Adipocyte (in vitro differentiated cells): ENCODE results near the gene ZBTB21.

Experiments used
- DNase-seq: peaks from one replicate; pipeline ENCODE4 v3.0.0-alpha.2; 2015; ENCODE audit warnings: low read depth
- H3K27me3 ChIP-seq: replicated peaks from 2 replicates; pipeline ENCODE4 v1.7.0; 2013; ENCODE audit warnings: mild to moderate bottlenecking, low read length, moderate library complexity; ENCODE audit not compliant: control insufficient read depth, insufficient read depth
- H3K36me3 ChIP-seq: 2 replicates; pipeline ENCODE4 v1.7.0; 2013; ENCODE audit warnings: low read length, mild to moderate bottlenecking, moderate library complexity; ENCODE audit not compliant: control insufficient read depth, insufficient read depth, severe bottlenecking
- H3K4me1 ChIP-seq: 2 replicates; pipeline ENCODE4 v1.7.0; 2013; ENCODE audit warnings: mild to moderate bottlenecking, low read length, moderate library complexity; ENCODE audit not compliant: control insufficient read depth, insufficient read depth
- H3K4me3 ChIP-seq: 2 replicates; pipeline ENCODE4 v1.7.0; 2013; ENCODE audit warnings: mild to moderate bottlenecking, low read length, moderate library complexity
- H3K9ac ChIP-seq: 2 replicates; pipeline ENCODE4 v1.7.0; 2013; ENCODE audit warnings: mild to moderate bottlenecking, low read length, moderate library complexity
- H3K9me3 ChIP-seq: 2 replicates; pipeline ENCODE4 v1.7.0; 2013; ENCODE audit warnings: mild to moderate bottlenecking, low read length, moderate library complexity; ENCODE audit not compliant: control insufficient read depth

ZBTB21 gene

DNA sequence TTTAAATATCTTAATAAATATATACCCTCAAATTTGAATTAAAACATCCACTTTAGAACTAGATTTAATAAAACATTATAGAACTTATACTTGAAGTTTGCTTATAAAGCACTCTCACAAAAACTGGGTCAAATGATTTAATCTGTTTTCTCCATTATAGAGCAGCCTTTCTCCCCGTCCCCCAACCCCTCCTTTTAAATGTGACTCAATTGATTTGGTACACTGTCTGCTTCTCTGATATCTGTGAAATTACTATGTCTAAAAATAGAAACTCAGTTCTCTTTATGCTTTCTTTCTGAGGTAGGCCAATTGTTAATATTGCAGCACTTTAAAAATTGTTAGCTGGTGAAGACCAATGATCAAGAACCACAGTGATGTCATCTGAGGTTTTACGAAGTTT lies 6.9 kb upstream of the ZBTB21 start:
- DNase-seq, result no peak
- H3K9ac ChIP-seq, result no peak overlapping the region
- H3K27me3 ChIP-seq, result peaks cover 12% of the 10 kb centered on the region
- H3K4me1 ChIP-seq, result no peaks in the 10 kb centered on the region
- peaks cover 3% of the 10 kb centered on the region for H3K9me3 ChIP-seq
- H3K4me3 ChIP-seq, result no peak overlapping the region
- no peaks in the 10 kb centered on the region for H3K36me3 ChIP-seq

DNA sequence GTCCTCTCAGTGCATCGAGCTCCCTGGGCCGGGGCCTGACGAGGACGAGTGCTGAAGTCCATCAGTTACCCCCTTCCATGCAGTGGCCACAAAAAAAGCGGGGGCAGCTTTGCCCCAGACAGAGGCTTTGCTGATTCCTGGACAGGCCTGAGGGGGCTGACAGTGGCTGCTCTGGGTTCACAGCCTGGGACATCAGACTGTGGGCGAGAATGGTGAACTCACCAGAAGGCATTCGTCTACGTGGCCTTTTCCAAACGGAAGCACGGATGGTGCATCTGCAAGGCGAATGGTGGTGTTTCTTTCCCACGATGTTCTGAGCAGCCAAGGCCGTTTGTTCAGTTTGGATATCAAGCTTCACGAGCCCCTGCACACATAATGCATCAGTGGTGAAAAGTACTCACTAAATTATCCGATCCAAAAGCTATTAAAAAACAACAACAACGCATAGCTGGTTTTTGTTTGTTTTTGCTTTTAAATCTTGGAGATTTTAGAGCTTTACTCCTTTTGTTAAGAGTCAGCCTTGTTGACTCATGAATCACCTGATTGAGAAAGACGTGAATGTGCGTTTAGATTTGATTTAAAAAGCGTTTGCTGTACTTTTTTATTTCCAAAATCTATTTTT lies 6.3 kb upstream of the ZBTB21 start:
- H3K9me3 ChIP-seq, result peaks cover 3% of the 10 kb centered on the region
- H3K4me3 ChIP-seq, result no peak overlapping the region
- H3K36me3 ChIP-seq, result no peaks in the 10 kb centered on the region
- peaks cover 7% of the 10 kb centered on the region for H3K27me3 ChIP-seq
- H3K9ac ChIP-seq, result no peak overlapping the region
- H3K4me1 ChIP-seq, result no peaks in the 10 kb centered on the region
- DNase-seq, result no peak

DNA sequence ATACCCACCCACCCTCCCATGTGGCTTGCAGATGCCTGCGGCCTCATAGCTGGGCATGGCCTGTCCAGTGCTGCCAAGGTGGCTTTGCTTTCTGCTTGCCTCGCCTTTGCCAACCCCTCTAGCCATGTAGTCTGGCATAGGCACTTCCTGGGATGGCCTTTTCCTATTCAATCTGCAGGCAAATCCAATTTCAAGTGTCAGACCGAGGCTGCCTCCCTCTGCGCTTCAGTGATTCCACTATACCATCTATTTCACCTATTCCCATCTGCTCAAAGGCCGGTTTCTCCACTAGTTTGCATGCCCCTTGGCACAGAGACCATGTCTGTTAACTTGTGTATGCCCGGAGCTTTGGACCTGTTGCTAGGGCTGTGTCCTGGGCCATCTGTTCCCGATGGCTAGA lies 3.8 kb upstream of the ZBTB21 start:
- Histone ChIP-seq H3K4me1 (peaks cover 2% of the 10 kb centered on the region), H3K4me3 (no peak overlapping the region), H3K36me3 (no peaks in the 10 kb centered on the region), H3K9me3 (peaks cover 3% of the 10 kb centered on the region), H3K27me3 (no peaks in the 10 kb centered on the region), H3K9ac (no peak overlapping the region)
- no peak for DNase-seq

DNA sequence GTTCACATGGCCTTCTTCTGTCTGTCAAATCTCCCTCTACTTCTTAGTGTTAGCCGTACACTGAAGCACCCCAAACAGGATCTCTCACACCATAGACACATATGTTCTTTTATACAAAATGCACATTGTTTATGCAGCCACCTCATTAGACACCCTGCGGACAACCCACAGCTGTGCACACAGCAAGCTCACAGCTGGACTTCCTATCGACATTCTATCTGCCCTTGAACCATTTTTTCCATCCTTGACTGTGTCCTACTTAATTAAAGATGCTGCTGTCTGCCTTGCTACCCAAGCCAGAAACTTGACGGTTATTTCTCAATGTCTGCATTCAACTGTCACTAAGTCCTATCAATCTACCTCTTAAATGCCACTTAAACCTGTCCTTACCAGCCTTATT lies 3.2 kb upstream of the ZBTB21 start:
- peaks cover 8% of the 10 kb centered on the region for H3K4me1 ChIP-seq
- no peak for DNase-seq
- peaks cover 3% of the 10 kb centered on the region for H3K9me3 ChIP-seq
- no peak overlapping the region for H3K4me3 ChIP-seq
- H3K36me3 ChIP-seq, result no peaks in the 10 kb centered on the region
- H3K9ac ChIP-seq, result no peak overlapping the region
- H3K27me3 ChIP-seq, result no peaks in the 10 kb centered on the region

DNA sequence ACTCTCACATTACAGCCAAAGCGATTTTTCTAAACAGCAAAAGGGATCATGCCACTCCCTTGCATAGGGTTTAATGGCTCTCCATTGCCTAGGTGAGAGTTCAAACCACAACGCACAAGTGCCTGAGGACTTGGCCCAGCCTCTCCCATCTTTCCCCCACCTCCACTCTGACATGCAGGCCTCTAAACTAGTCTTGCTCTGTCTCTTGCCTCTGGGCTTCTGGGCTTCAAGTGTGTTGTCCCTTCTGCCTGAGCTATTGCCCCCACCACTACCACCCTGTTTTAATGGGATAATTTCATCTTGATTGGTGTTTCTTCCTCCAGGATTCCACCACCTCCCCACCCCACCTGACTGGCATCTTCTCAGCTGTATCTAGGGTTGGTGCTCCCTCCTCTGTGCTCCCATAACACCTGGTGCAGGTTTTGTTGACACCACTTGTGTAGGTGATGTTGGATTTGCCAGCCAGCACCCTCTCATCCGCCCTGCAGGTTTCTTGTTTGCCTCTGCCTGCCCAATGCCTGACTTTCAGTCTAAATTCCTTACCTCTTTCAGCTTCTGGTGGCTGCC lies 2.7 kb upstream of the ZBTB21 start:
- no peak overlapping the region for H3K4me3 ChIP-seq
- no peak overlapping the region for H3K9ac ChIP-seq
- H3K27me3 ChIP-seq, result no peaks in the 10 kb centered on the region
- H3K36me3 ChIP-seq, result no peaks in the 10 kb centered on the region
- DNase-seq, result no peak
- H3K4me1 ChIP-seq, result peaks cover 10% of the 10 kb centered on the region
- H3K9me3 ChIP-seq, result peaks cover 3% of the 10 kb centered on the region

DNA sequence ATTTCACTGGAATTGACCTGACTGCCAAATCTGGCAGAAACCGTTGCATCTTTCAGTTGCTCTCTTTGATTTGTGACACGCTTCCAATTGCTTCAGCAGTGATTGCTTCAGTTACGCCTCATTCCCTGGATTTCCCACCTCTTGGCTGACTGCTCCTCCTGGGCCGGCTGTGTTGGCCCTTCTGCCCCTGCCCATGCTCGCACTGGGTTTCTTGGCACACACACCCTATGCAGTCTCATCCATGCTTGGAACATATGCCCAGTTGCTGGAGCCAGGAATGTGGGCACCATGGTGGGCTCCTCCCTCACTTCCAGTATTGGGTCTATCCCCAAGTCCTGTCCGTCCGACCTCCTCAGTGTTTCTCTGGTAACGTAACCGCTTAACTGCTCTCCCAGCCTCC lies 2.2 kb upstream of the ZBTB21 start:
- Histone ChIP-seq H3K4me1 (peaks cover 15% of the 10 kb centered on the region), H3K27me3 (no peaks in the 10 kb centered on the region), H3K4me3 (no peak overlapping the region), H3K9me3 (peaks cover 3% of the 10 kb centered on the region), H3K9ac (no peak overlapping the region), H3K36me3 (no peaks in the 10 kb centered on the region)
- DNase-seq, result no peak

DNA sequence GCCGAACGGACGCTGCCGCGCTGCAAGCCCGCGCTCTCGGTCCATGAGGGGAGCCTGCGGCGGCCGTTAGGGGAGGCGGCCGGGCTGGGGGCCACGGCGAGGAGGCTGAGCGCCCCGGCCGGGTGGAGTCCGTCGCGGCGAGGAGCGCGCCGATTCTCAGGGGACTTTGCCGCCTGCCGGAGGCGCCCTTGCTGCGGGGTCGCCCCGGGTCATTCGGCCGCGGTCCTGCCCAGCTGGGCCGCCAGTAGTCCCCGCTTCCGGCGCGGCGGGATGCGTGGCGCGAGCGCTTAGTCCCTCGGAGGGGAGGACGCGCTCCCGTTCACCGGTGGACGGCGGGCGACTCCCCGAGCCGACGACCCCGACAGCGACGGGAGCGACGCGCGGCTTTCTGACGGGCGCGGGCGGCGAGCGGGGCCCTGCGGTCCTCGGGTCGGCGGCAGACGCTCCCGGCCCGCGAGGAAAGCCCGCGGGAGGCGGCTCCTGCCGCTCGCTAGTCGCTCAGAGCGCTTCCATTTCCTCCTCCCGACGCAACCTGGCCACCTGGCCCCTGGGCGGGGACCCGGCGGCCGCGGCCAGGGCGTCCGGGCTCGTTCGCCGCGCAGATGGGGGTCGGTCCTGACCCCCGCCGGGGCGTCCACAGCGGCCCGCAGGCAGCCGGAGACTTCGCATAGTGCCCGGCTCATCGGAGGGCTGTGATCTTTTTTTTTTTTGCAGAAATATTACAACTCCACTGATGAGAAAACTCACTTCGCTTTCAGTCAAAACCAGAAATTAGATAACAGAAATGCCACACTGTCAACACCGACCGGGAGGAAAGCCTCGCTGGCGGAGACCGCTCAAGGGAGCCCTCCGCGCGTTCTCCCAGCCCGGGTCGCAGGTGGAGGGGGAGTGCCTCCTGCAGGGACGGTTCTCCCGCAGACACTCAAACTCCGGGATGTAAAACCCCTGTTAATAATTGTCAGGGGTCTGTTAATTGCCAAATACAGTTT lies 641 bp upstream of the ZBTB21 start:
- H3K27me3 ChIP-seq, result no peaks in the 10 kb centered on the region
- peak overlapping the region; percentile 85 for H3K9ac ChIP-seq
- H3K4me3 ChIP-seq, result peak overlapping the region; percentile 83
- peak; percentile 41 for DNase-seq
- no peaks in the 10 kb centered on the region for H3K36me3 ChIP-seq
- H3K9me3 ChIP-seq, result peaks cover 3% of the 10 kb centered on the region
- peaks cover 22% of the 10 kb centered on the region for H3K4me1 ChIP-seq

DNA sequence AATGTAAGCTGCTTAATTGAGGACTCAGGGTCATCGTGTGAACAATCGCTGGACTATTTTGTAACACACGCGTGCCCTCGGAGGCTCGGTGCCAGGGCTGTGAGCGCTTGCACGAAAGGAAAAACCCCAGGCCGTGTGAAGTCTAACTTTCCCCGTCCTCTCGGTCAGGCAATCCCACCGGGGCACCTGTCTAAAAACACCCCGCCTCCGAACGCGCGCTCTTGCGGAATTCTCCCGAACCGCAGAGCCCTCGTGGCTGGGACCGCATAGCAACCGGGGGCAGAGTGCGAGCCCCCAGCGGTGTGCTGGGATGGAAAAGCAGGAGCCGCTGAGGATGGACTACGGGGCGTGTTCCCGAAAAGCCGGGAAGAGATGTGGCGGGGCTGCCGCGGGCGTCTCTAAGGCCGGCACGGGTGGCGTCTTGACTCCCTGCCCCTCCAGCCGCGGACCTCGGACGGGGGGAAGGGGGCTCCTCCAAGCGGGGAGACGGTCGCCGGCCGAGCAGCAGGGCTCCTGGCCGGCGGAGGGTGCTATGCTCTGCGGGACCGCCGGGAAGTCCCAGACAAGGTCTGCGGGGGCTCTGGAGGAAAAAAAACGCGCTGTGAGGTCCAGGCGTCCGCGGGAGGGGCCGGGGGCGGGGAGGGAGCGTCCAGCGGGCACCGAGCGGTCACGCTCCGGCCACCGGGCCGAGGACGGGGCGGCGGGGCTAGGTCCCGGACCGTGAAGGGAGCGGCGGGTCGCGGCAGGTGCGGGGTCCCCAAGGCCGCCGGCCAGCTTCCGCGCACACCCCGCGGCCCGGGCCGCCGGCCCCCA lies 936 bp downstream of the ZBTB21 start:
- DNase-seq, result peak; percentile 75
- Histone ChIP-seq H3K36me3 (no peaks in the 10 kb centered on the region), H3K27me3 (no peaks in the 10 kb centered on the region), H3K9ac (peak overlapping the region; percentile 91), H3K4me3 (peak overlapping the region; percentile 91), H3K9me3 (no peaks in the 10 kb centered on the region), H3K4me1 (peaks cover 22% of the 10 kb centered on the region)

DNA sequence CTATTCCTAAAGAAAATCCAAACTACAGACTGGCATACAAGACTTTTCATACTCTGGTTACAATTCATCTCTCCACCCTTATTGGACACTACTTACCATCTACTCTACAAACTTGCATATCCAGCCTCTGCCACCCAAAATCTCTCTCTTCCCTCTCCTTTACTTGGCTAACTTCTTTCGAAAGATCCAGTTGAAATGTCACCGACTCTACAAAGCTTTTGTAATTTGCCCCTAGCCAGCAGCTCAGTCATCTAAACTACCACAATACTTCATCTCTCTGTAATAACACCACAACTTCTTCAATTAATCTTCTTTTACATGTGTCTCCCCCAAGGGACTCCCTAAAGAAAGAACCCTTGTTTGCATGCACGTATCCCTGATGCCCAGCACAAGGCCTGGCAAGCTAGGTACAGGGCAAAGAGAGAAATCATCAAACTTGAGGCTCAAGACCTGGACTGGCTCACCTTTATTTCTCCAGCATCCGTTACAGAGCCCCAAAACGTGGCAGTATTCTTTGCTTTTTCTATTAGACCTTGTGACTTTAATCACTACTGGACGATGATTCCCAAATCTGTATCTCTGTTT lies 2.7 kb downstream of the ZBTB21 start:
- Histone ChIP-seq H3K4me3 (no peak overlapping the region), H3K9me3 (no peaks in the 10 kb centered on the region), H3K9ac (no peak overlapping the region), H3K36me3 (peaks cover under 1% of the 10 kb centered on the region), H3K27me3 (no peaks in the 10 kb centered on the region), H3K4me1 (peaks cover 24% of the 10 kb centered on the region)
- no peak for DNase-seq

DNA sequence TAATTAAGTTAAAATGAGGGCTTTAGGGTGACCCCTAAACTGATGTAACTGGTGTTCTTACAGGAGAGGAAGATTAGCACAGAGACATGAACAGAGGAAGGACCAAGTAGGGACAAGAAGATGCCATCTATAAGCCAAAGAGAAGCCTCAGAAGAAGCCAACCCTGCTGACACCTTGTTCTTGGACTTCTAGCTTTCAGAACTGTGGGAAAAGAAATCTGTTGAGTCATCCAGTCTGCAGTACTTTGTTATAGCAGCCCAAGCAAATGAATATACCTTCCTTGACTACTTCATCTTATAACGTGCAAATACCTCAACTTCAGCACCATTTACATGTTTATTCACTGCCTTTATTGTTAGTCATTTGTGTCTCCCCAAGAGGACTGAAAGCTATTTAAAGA lies 3.4 kb downstream of the ZBTB21 start:
- Histone ChIP-seq H3K4me1 (peaks cover 24% of the 10 kb centered on the region), H3K27me3 (no peaks in the 10 kb centered on the region), H3K9me3 (no peaks in the 10 kb centered on the region), H3K36me3 (peaks cover 8% of the 10 kb centered on the region), H3K9ac (no peak overlapping the region), H3K4me3 (no peak overlapping the region)
- no peak for DNase-seq
